ENCODE results near the gene ELFN2. TPM values are rescaled to one million over a fixed set of nuclear protein-coding genes. Genes with fewer than 3 reads are reported as not detected.

ELFN2 gene
- total and polyA plus RNA-seq, 2 experiments from 2014 or later, result 0.48 to 1.1 TPM

DNA sequence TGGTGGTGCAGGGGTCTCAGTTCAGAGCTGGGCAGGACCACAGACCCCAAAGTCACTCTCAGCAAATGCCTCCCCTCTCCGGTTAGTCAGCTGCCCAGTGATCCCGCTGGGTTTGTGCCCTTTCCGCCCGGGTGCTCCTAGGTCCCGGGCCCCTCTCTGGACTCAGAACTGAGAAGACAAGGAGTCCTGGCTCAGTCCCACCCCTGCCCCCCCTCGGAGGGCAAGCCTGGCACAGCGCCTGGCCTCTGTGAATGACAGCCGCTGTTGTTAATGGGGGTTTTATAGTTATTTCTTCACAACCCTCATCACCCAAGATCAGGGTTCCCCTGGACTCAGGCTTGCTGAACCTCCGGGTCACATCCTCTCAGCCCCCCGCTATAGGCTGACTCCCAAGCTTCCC is 47.6 kb downstream of the ELFN2 start:
- no peak overlapping the region for H3K4me3 ChIP-seq
- H3K4me2 ChIP-seq (ENCODE audit: unreplicated experiment), result no peak overlapping the region
- H3K9me3 ChIP-seq (ENCODE audit: low read depth), result no peaks in the 10 kb centered on the region
- TF ChIP-seq EZH2 (IDR thresholded peaks at IDR 0.05; ENCODE audit: insufficient read depth, poor library complexity, severe bottlenecking), result no peak
- TF ChIP-seq EZH2phosphoT487 (IDR thresholded peaks at IDR 0.05; ENCODE audit: insufficient read depth, low read depth), result no peak
- H3K9ac ChIP-seq, result no peak overlapping the region
- H2AFZ ChIP-seq, result no peak overlapping the region
- no peaks in the 10 kb centered on the region for H3K4me1 ChIP-seq (ENCODE audit: insufficient read depth)
- no peak overlapping the region for H3K27ac ChIP-seq
- in situ Hi-C loops (cut with MboI), result no loop called here
- no peaks in the 10 kb centered on the region for H3K9me2 ChIP-seq (ENCODE audit: insufficient read depth)
- H3K27me3 ChIP-seq (replicated peaks; ENCODE audit: insufficient read depth), result peaks cover 9% of the 10 kb centered on the region
- H3K79me2 ChIP-seq (ENCODE audit: insufficient read depth), result no peaks in the 10 kb centered on the region
- WGBS, 2 experiments (ENCODE audit: low coverage in 1 of 2, low lambda C conversion rate in 2 of 2, missing lambda C conversion rate in 2 of 2), result 46 to 56% methylated on average over 10 of the region's 10 CpGs
- no peaks in the 10 kb centered on the region for H3K36me3 ChIP-seq (ENCODE audit: low read depth)
- DNase-seq, result no peak
- no peaks in the 10 kb centered on the region for H3F3A ChIP-seq (ENCODE audit: insufficient read depth)
- H4K20me1 ChIP-seq (ENCODE audit: insufficient read depth), result no peaks in the 10 kb centered on the region

DNA sequence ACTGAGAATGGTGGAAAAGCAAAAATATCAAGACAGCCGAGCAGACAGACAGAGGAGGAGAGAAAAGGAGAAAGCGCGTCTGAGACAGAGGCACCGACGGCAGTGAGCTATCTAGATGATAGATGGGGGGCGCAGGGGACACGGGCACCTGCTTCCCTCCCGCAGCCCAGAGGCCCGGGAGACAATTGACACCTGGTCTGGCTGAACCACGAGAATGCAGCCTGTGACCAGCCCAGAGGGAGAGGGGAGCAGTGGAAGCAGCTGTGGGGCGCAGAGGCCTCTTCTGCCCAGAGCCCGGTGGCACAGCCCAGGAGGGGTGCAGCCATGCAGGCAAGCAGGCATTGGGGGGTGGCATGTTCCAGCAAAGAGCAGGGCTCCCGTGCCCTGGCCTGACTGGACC is 48.2 kb downstream of the ELFN2 start:
- H3K27me3 ChIP-seq (replicated peaks; ENCODE audit: insufficient read depth), result peaks cover 9% of the 10 kb centered on the region
- no peaks in the 10 kb centered on the region for H3K4me1 ChIP-seq (ENCODE audit: insufficient read depth)
- no peaks in the 10 kb centered on the region for H3K79me2 ChIP-seq (ENCODE audit: insufficient read depth)
- H3K27ac ChIP-seq, result no peak overlapping the region
- no peaks in the 10 kb centered on the region for H3K9me3 ChIP-seq (ENCODE audit: low read depth)
- H3K9me2 ChIP-seq (ENCODE audit: insufficient read depth), result no peaks in the 10 kb centered on the region
- in situ Hi-C loops (cut with MboI), result no loop called here
- no peaks in the 10 kb centered on the region for H4K20me1 ChIP-seq (ENCODE audit: insufficient read depth)
- H3K4me2 ChIP-seq (ENCODE audit: unreplicated experiment), result no peak overlapping the region
- no peak for DNase-seq
- WGBS, 2 experiments (ENCODE audit: low coverage in 1 of 2, low lambda C conversion rate in 2 of 2, missing lambda C conversion rate in 2 of 2), result 33 to 44% methylated on average over 11 to 13 of the region's 13 CpGs
- H3K36me3 ChIP-seq (ENCODE audit: low read depth), result no peaks in the 10 kb centered on the region
- no peak overlapping the region for H3K4me3 ChIP-seq
- no peak for TF ChIP-seq EZH2phosphoT487 (IDR thresholded peaks at IDR 0.05; ENCODE audit: insufficient read depth, low read depth)
- TF ChIP-seq EZH2 (IDR thresholded peaks at IDR 0.05; ENCODE audit: insufficient read depth, poor library complexity, severe bottlenecking), result no peak
- no peaks in the 10 kb centered on the region for H3F3A ChIP-seq (ENCODE audit: insufficient read depth)
- H3K9ac ChIP-seq, result no peak overlapping the region
- no peak overlapping the region for H2AFZ ChIP-seq

GRCh38 chr22:37378642-37379058 is 48.6 kb downstream of the ELFN2 start:
- H3F3A ChIP-seq (ENCODE audit: insufficient read depth), result no peaks in the 10 kb centered on the region
- no peak for TF ChIP-seq EZH2phosphoT487 (IDR thresholded peaks at IDR 0.05; ENCODE audit: insufficient read depth, low read depth)
- TF ChIP-seq EZH2 (IDR thresholded peaks at IDR 0.05; ENCODE audit: insufficient read depth, poor library complexity, severe bottlenecking), result no peak
- DNase-seq, result peak; percentile 48
- H3K9me2 ChIP-seq (ENCODE audit: insufficient read depth), result no peaks in the 10 kb centered on the region
- no peak overlapping the region for H3K4me2 ChIP-seq (ENCODE audit: unreplicated experiment)
- H3K36me3 ChIP-seq (ENCODE audit: low read depth), result no peaks in the 10 kb centered on the region
- peaks cover 9% of the 10 kb centered on the region for H3K27me3 ChIP-seq (replicated peaks; ENCODE audit: insufficient read depth)
- H3K9me3 ChIP-seq (ENCODE audit: low read depth), result no peaks in the 10 kb centered on the region
- no peaks in the 10 kb centered on the region for H4K20me1 ChIP-seq (ENCODE audit: insufficient read depth)
- in situ Hi-C loops (cut with MboI), result no loop called here
- H3K9ac ChIP-seq, result no peak overlapping the region
- no peak overlapping the region for H3K27ac ChIP-seq
- H3K4me1 ChIP-seq (ENCODE audit: insufficient read depth), result no peaks in the 10 kb centered on the region
- 11 to 15% methylated on average over 14 of the region's 14 CpGs for WGBS, 2 experiments (ENCODE audit: low coverage in 1 of 2, low lambda C conversion rate in 2 of 2, missing lambda C conversion rate in 2 of 2)
- no peak overlapping the region for H3K4me3 ChIP-seq
- H2AFZ ChIP-seq, result no peak overlapping the region
- no peaks in the 10 kb centered on the region for H3K79me2 ChIP-seq (ENCODE audit: insufficient read depth)

DNA sequence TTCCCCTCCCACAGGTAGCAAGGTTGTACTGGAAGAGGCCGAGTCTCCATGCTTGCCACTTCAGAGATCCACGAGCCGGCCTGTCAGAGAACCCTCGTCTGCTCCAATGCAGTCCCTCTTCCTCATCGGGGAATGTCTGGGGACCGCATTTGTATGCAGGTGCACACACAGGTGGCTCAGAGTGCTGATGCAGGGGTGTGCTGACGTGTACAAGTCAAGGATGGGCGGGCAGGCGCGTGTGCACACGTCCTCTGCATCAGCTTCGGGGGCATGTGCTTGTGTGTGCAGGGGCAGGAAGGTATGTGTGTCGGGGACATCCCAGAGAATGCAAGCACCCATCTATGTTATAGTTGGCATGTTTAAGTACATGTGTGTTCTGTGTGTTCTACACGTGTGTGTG is 49.4 kb downstream of the ELFN2 start:
- Histone ChIP-seq H3K27me3 (replicated peaks; ENCODE audit: insufficient read depth) (peaks cover 9% of the 10 kb centered on the region), H3K9me2 (ENCODE audit: insufficient read depth) (no peaks in the 10 kb centered on the region), H3K79me2 (ENCODE audit: insufficient read depth) (no peaks in the 10 kb centered on the region), H3K27ac (no peak overlapping the region), H3K4me3 (no peak overlapping the region), H4K20me1 (ENCODE audit: insufficient read depth) (no peaks in the 10 kb centered on the region), H2AFZ (no peak overlapping the region), H3K9ac (no peak overlapping the region), H3K36me3 (ENCODE audit: low read depth) (no peaks in the 10 kb centered on the region), H3K4me2 (ENCODE audit: unreplicated experiment) (no peak overlapping the region), H3F3A (ENCODE audit: insufficient read depth) (no peaks in the 10 kb centered on the region), H3K4me1 (ENCODE audit: insufficient read depth) (no peaks in the 10 kb centered on the region), H3K9me3 (ENCODE audit: low read depth) (no peaks in the 10 kb centered on the region)
- WGBS, 2 experiments (ENCODE audit: low coverage in 1 of 2, low lambda C conversion rate in 2 of 2, missing lambda C conversion rate in 2 of 2), result 62 to 63% methylated on average over 13 to 14 of the region's 14 CpGs
- no peak for TF ChIP-seq EZH2phosphoT487 (IDR thresholded peaks at IDR 0.05; ENCODE audit: insufficient read depth, low read depth)
- TF ChIP-seq EZH2 (IDR thresholded peaks at IDR 0.05; ENCODE audit: insufficient read depth, poor library complexity, severe bottlenecking), result no peak
- no peak for DNase-seq
- in situ Hi-C loops (cut with MboI), result no loop called here

- H3K4me3 ChIP-seq, result no peak overlapping the region
- H3K27ac ChIP-seq, result no peak overlapping the region
- H3K9me2 ChIP-seq (ENCODE audit: insufficient read depth), result no peaks in the 10 kb centered on the region
- H3K27me3 ChIP-seq (replicated peaks; ENCODE audit: insufficient read depth), result peaks cover 9% of the 10 kb centered on the region
- no peak for TF ChIP-seq EZH2 (IDR thresholded peaks at IDR 0.05; ENCODE audit: insufficient read depth, poor library complexity, severe bottlenecking)
- TF ChIP-seq EZH2phosphoT487 (IDR thresholded peaks at IDR 0.05; ENCODE audit: insufficient read depth, low read depth), result no peak
- H3F3A ChIP-seq (ENCODE audit: insufficient read depth), result no peaks in the 10 kb centered on the region
- in situ Hi-C loops (cut with MboI), result no loop called here
- no peaks in the 10 kb centered on the region for H3K9me3 ChIP-seq (ENCODE audit: low read depth)
- no peak overlapping the region for H2AFZ ChIP-seq
- H3K9ac ChIP-seq, result no peak overlapping the region
- H3K4me2 ChIP-seq (ENCODE audit: unreplicated experiment), result no peak overlapping the region
- WGBS, 2 experiments (ENCODE audit: low coverage in 1 of 2, low lambda C conversion rate in 2 of 2, missing lambda C conversion rate in 2 of 2), result 62 to 69% methylated on average over 3 of the region's 3 CpGs
- H3K36me3 ChIP-seq (ENCODE audit: low read depth), result no peaks in the 10 kb centered on the region
- DNase-seq, result no peak
- no peaks in the 10 kb centered on the region for H4K20me1 ChIP-seq (ENCODE audit: insufficient read depth)
- H3K4me1 ChIP-seq (ENCODE audit: insufficient read depth), result no peaks in the 10 kb centered on the region
- no peaks in the 10 kb centered on the region for H3K79me2 ChIP-seq (ENCODE audit: insufficient read depth)
Measured at GRCh38 chr22:37377138-37377537, 50.1 kb downstream of the ELFN2 start.

All from GM23248 (cell line).